Stimulated activated naive CD4-positive, alpha-beta T cell treated with Interleukin-2 at 50 U/mL for 16 hours (primary cell): Measurements from ENCODE around the gene TCF7.
A peak's percentile ranks its signal among the peaks of the same experiment; 100 is the strongest.

Experiments used
- DNase-seq: peaks from one replicate; lab custom pipeline; 2025; lab: John Stamatoyannopoulos, UW

The TCF7 gene

GRCh38 chr5:134177369-134178095, 63.1 kb downstream of the TCF7 start:
- DNase-seq, result peak; percentile 71

GRCh38 chr5:134178096-134178419, 63.6 kb downstream of the TCF7 start:
- DNase-seq, result no peak

- no peak for DNase-seq
Observed at GRCh38 chr5:134183481-134183880, 69.0 kb downstream of the TCF7 start.

DNA sequence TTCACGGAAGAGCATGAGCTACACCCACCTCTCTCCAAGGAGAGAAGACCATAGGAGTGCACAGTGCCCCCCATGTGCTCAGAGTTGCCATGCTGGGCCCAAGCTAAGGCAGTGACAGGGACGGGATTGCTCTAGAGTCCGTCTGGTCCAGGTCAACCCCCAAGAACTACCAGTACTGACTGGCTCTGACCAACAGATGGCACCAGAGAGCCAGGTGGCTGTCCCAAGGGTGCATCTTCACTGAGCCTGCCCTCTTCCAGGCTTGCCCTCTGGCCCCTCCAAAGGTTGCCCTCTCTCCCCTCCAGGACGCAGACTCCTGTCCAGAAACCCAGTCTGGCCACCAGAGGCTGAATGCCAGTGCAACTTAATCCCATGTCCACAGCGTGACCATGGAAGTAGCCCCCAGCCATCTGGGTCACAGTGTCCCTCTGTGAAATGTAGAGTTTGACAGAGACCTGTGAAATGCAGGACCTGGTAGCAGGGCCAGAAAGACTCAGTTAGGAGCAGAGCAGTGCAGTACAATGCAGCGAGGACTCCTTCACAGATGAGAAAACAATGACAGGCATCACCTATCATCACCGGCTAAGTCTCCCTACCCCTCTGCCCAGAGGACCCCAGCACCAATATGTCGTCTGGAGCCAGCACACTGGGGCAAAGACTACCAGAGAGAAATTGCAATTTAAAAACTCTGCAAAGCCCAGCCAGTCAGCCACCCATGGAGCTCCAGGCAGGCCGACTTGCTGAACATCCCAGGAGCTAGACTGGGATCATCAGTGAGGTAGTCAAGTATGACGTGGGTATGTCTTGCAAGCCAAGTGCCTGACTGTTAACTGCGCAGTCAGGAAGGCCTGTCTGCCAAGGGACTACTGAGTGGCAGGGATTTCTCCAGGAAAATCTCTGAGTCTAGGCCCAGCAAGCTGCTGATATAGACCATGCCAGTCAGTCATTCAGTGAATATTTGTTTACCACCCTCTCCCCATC, 70.0 kb downstream of the TCF7 start:
- peak; percentile 60 for DNase-seq

DNA sequence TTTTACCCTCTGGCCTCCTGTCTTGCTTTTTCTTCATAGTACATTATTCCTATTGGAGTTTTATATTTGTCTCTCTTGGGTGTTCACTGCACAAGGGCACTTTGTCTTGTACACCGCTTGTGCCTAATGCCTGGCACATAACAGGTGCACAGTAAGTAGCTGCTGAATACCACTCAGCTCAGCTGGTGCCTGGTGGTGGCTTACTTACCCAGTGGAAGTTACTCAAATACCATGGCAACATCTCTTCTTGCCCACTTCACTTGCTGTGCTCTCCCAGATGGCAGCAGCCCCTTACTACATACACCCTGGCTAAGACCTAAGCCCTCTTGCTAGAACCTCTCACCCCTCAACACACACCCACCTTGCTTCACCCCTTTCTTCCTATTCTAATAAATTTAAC, 73.6 kb downstream of the TCF7 start:
- DNase-seq, result no peak

DNA sequence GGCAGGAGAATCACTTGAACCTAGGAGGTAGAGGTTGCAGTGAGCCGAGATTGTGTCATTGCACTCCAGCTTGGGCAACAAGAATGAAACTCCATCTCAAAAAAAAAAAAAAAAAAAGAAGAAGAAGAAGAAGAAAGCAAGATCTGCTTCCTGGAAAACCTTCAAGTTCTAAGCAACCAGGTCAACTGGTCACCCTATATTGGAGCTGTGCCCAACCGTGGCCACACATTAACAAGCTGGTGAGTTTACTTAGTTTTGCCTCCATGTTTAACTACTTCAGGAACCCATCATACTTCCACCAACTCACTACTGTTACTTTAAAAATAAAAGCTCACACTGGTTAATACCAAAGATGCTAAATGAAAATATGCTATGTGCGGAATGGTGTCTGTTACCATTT, 74.5 kb downstream of the TCF7 start:
- DNase-seq, result no peak

GRCh38 chr5:134195666-134196065, 81.2 kb downstream of the TCF7 start:
- DNase-seq, result no peak
